HG02623 (cell line): ENCODE data around the gene CCDC12.
A peak's percentile ranks its signal among the peaks of the same experiment; 100 is the strongest.
"Not testable (repeated sequence)": the region's sequence is repeated elsewhere in the genome, so short reads cannot be mapped to it uniquely, and the experiment has no call there.

Experiments used
- ATAC-seq: cut with Tn5 transposase; IDR thresholded peaks from one replicate; pipeline ENCODE4 v1.9.1; 2021; ENCODE audit warnings: moderate library complexity; ENCODE audit not compliant: unreplicated experiment

Gene CCDC12

DNA sequence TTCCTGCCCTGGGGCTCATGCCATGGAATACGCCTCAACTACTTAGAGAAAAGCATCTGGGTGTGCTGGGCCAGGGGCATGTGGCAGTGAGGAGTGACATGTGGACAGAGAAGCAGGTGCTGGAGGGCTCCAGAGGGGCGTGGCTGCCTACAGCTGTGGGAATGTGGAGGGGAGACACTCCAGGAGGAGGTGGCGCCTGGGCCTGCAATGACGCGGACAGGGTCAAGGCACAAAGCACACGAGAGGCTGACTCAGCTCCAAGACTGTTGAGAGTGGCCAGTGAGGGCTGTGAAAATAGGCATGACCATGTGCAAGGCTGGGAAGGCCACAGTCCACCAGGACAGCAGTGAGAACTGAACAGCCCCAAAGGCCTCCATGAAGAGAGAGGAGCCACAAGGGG is 50.5 kb downstream of the CCDC12 start:
- ATAC-seq: no peak

DNA sequence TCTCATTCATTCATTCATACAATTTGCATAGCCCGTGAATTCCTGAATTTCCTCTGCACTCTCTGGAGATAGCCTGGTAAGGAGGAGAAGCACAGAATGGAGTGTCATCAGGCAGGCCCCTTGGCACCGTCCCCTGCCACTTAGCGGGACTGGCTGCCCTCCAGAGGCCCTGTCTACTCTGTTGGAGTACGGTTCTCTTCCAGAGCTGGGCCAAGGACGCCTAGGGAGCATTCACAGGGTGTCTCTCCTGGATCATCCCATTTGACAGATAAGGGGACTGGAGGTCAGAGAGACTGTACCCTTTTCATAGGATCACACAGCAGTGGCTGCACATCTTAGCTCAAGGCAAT is 51.0 kb downstream of the CCDC12 start:
- ATAC-seq: no peak

DNA sequence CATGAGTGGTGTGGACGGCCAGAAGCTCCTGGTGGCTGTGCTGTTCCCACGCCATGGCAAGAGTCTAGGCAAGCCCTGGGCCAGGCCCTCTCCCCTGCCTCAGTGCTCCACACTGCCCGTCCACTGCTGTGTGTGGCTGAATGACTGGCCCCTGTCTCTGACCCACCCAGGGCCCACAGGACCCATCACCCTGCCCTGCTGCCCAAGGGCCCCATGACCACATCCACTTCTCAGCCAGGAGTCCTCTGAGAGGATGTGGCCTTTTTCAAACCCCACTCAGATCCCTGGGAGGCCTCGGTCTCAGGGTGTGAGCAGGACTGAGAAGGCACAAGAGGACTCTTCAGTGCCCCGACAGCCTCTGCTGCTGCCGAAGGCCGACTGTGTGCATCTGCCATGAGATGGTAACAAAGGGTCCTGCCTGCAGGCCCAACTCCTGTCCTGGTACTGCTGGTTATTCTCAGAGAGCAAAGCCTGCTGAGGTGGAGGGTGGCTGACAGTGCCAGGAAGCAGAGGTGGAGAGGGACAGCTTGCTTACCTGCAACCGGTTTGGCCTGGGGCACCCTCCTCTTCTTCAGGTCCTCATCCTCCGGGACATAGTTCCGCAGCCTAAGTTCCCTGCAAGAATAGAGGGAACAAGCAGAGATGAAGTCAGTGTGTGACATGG is 51.5 kb downstream of the CCDC12 start:
- no peak for ATAC-seq

DNA sequence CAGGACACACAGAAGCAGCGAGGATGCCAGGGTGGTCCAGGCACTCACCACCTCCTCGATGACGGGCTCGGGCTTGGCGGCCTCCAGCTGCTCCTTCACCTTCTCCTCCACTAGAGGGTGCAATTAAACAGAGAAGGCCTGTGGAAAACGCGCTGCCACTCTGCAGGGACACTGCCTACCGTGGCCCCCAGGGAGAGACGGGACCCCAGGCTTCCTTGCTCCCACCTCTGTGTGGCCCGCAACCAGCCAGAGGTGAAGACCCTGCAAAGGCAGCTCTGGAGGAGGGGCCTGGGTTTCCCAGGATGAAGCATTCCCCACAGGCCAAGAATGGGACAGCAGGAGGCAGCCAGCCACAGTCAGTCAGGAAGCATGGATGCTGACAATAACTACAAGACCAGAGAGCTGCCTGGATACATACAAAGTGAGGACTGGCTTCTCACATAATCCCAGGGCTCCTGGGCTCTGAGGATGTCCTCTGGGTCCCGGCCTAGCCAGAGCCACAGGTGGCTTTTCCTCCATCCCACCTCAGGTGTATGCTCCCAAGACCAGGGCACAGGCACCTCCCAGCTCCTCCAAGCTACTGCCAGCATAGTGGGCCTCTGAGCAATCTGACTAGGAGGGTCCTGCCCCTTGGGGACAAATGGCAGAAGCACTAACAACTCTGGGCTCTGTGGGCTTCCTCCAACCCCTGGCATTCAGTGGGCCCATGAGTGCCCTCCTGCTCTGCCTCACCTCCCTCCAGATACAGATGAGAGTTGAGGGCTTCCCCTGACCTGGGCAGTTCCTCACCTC is 52.8 kb downstream of the CCDC12 start:
- no peak for ATAC-seq

DNA sequence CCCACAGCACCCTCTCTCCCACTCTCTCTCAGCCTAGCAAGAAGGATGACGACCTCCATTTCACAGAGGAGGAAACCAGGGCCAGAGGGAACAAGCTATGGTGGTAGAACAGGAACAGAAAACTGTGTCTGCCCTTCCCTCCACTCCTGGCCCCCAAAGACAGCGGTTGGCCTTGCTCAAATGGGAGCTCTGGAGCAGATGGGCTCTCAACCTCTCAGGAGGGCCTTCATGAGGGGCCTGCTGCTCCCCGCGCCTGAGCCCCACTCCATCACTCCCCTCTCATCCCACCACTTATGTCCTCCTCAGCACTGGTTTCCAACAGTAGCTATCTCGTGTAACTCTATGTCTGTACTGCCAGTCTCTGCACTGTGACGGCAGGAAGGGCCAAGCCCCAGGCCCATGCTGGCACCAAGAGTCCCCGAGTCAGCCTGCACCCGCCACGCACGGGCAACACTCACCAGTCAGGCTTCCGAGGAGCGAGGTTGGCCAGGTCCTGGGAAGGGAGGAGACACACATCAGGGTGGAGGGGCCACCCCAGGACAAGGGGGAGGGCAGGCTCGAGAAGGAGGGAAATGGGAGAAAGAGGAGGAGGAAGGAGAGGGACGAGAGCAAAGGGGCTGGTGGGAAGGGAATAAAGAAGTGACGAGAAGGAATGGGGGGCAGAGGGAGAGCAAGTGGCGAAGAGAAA is 53.5 kb downstream of the CCDC12 start:
- no peak for ATAC-seq

DNA sequence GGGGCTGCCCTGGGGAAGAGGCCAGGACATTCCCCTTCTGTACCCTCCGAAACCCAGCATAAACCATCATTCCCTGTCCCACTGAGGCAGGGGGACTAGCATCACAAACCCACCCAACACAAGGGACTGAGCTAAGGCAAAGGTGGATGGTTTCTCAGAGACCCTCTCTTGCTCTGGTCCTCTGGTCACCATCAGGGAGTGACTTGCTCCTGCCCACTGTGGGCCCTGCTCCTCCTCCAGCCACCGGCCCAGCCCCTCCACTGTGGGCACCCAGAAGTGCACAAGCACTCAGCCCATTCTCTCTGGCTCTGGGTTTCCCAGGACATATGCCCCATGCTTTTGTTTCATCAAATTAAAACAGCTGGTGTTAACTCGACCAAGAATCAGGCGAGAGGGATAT is 54.1 kb downstream of the CCDC12 start:
- ATAC-seq: no peak

DNA sequence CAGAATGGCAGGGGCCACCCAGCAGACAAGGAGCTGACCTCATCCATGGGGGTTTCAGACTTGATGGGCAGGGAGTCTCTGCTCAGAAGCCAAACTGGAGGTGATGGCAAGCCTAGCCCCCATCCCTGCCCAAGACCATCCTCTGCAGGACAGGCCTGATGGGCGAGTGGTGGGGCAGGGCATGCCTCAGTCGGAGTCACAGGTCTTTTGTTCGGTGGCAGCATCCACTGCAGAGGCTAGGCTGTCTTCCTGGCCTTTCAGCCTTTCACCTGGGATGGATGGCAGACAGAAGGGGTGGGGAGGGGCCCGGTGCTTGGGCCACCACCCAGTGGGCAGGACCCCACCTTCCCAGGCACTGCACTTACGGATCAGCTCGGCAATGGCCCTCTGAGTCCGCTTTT is 54.7 kb downstream of the CCDC12 start:
- ATAC-seq: no peak

DNA sequence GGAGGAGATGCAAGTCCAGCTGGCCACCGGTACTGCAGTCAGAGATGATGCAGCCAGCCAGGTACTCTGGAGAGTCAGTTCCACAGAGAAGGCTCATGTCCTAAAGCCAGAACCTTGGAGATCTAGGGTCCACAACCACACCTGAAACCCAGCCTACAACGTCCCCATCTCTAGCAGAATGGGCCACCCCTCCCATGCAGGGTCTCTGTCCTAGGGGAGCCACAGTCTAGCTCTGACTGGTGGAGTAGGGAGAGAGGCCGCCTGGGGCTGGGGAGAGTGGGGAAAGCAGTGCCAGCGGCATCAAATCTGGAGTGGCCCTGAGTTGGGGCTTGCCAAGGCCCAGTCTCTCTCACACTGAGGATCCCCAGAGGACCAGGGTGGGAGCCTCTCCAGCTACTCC is 55.5 kb downstream of the CCDC12 start:
- ATAC-seq: no peak

DNA sequence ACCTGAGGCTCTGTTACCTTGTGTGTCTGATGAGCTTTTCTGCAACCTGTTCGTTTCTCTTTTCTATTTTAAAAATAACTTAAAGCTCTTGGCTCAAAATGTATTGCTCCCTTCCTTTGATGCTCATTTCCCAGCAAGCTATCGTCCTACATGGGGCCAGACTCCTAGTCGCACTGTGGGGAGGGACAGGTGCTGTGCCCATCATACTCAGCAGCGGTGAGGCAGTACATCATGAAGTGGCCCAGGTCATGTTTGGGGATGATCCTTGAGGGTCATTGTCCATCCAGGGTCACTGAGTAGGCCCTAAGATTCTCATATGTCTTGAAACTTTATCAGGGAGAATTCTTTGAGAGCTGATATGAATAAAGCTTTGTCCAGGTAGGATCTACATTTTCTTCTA is 57.9 kb downstream of the CCDC12 start:
- no peak for ATAC-seq

DNA sequence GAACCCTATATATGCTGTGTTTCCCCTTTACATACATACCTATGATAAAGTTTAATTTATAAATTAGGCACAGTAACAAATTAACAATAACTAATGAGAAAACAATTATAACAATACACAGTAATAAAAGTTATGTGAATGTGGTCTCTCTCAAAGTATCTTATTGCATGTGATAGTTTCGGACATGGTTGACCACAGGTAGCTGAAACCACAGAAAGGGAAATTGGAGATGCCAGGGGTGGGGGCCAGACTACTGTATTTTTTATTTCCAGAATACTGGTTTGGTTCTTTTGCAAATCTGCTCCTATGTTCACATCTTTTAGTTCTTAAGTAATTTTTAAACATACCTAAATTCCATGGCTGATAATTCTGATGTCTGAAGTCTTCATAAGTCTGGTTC is 58.3 kb downstream of the CCDC12 start:
- no peak for ATAC-seq

DNA sequence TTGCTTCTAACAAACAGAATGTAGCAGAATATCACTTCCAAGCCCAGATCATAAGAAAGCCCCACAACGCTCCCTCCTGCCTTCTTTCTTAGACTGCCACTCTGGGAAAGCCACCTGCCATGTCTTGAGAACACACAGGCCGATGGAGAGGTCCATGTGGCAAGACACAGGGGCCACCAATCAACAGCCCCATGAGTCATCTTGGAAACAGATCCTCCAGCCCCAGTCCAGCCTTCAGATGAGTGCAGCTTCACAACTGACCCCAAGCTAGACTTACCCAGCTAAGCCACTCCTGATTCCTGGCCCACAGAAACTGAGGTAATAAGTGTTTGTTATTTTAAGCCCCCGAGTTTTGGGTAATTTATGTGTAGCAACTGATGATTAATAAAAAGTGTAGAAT is 59.3 kb downstream of the CCDC12 start:
- ATAC-seq: no peak

DNA sequence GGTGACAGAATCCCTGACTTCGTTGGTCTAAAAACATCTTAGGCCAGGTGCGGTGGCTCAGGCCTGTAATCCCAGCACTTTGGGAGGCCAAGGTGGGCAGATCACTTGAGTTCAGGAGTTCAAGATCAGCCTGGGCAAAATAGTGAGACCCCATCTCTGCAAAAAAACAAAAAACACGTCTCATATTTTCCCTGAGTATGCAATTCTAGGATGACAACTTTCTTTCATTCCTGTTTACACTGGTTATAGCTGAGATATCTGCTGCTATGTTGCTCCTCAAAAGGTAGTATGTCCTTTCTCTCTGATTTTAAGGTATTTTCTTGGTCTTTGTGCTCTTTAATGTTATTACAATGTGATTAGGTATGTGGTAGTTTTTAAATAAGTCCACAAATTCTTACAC is 59.7 kb downstream of the CCDC12 start:
- no peak for ATAC-seq

DNA sequence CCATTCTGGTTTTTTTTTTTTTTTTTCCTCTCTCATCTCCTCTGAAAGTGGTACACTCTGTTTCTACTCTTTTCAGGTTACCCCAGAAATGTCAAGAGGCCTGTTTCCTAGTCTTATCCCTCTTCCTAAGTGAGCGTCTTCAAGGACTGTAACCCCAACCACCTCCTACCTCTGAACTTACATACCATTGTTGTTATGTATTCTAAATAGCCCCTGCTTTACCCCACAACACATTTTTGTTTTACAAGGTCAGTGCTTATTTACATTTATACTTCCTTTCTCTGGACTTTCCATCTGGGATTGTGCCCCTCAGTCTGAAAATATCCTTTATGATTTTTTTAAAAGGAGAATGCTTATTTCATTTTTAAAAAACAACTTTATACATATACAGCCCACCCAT is 60.3 kb downstream of the CCDC12 start:
- no peak for ATAC-seq

DNA sequence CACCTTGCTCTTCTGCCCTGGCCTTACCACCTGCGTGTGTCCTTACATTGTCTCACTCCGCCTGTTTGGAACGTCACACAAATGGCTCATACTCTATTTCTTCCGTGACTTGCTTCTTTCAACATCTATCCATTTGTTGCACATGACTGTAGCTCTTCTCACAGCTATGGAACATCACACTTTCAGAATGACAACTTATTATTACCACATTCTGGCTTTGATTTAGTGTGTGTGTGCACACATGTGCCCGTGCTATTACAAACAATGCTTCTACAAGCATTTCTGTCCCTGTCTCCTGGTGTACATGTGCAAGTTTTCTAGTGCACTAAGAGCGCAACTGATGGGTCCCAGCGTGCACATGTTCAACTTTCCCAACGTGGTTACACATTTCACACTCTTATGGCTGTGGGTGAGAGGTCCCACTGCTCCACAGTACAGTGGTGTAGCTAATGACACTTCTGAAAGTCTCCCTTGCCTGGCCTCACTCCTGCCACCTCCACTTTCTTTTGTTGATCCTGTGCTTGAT is 61.2 kb downstream of the CCDC12 start:
- ATAC-seq: no peak

DNA sequence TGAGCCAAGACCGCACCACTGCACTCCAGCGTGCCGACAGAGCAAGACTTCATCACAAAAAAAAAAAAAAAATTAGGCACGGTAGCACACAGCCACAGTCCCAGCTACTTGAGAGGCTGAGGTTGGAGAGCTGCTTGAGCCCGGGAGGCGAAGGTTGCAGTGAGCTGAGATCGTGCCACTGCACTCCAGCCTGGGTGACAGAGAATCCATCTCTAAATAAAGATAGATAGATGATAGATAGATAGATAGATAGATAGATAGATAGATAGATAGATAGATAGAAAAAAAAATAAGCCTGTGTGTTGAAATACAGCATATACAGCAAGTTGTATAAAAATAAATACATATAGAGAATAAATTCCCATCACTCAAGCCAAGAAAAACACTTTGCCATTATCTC is 61.7 kb downstream of the CCDC12 start:
- no peak for ATAC-seq

DNA sequence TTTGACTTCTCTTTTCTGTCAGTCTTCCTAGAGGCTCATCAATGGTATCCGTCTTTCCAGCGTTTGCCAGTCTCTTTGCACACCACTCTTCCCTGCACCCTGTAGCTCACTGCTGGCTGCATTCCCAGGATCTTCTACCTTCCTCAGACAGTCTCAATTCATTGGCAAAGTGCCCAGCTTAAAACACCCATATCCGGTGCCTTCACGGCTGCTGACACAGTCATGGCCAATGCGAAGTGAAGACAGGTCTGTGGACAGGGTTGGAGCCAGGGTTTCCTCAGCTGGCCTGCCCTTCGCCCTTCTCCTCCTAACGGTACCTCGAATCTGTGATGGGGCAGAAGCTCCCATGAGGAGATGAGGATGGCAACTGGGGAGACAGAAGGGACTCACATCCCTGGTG is 62.9 kb downstream of the CCDC12 start:
- ATAC-seq: no peak

DNA sequence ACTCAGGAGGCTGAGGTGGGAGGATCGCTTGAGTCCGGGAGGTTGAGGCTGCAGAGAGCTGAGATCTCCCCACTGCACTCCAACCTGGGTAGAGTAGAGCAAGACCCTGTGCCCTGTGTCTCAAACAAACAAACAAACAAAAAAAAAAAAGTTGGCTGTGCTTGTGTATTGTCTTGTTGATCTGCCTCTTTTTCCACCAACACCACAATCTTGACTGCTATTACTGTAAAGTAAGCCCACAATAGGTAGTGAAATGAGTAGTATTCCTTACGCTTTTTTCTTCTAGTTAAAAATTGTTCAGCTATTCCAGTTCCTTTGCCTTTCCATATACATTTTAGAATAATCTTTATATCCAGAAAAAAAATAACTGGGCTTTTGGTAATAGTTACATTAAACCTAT is 63.6 kb downstream of the CCDC12 start:
- ATAC-seq: no peak

DNA sequence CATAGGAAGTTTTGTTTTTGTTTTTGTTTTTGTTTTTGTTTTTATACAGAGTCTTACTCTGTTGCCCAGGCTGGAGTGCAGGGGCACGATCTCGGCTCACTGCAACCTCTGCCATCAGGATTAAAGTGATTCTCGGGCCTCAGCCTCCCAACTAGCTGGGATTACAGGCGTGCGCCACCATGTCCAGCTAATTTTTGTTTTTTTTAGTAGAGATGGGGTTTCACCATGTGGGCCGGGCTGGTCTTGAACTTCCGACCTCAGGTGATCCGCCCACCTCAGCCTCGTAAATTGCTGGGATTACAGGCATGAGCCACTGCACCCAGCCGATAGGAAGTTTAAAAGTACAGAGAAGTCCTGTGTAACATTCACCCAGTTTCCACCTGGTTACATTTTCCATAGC is 65.6 kb downstream of the CCDC12 start:
- not testable (repeated sequence) for ATAC-seq

DNA sequence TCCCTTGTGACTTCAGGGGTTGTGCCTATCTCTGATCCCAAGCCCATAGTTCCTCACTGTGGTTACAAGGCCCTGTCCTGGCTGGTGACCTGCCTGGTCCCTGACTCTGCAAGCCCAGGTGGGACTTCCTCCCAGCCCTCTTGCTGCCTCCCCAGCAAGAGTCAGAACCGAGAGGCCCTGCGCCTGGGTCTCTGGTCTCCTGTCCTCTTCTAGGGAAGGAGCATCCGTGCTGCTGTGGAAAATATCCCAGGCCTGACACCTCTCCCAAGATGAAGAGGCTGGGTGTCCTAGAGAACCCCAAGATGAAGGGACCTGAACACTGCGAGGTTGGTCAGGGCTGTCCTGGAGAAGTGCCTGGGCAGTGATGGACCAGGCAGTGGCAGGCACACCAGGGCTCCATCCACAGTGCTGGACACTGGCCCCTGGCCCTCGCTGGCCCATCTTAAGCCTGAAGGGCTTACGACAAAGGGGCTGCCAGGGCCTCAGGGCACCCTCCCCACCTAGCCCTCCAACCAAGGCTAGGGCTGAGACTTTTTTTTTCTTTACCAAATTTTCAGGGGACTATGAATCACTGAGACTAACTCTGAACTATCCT is 66.3 kb downstream of the CCDC12 start:
- no peak for ATAC-seq

DNA sequence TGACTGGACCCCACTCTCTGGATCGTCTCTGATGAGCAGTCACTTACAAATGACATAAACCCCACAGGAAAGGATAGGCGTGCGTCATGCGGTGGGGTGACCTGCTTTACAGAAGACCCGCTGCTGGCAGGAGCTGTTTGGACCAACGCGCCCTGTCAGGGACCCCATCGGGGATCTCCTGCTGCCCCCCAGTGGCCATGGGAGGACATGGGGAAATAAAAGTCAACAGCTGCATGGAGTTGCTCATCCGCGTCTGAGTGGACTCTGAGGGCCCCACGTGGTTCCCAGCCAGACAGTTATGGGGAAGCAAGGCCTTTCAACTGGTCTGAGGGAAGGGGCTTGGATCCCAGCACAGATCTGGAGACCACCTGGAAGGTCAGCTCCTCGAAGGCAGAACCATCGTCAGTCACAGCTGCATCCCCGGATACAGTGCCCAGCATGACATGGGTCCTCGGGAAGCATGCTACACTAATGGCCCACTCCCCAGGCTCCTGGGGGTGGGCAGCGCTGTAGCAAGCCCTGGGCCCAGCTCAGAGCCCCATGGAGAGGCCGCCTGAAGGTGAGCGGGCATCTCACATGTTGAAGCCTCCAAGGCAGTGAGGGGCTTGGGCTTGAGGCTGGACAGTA is 66.9 kb downstream of the CCDC12 start:
- peak; percentile 61 for ATAC-seq

DNA sequence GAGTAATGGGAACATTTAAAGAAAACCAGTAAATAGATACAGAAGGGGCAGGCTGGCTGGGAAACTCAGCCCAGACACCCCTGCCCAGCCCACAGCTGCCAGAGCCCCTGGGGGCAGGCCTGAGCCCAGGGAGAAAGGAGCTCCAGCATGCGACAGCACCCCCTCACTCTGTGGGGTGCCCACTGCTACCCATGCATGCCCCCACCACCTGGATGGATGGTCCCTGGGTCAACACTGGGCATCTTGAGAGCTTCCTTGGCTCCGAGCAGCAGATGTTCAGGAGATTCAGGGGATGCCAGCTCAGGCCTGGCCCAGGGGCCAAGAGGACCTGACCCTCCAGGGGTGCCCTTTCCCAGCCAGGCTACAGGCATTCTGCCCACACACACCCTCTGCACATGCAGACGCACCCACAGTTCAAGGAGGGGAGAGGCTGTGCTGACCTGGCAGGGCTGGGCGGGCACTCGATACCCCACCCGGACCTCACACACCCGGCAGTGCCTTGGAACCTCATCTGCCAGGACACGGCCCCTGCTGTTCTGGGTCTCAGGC is 67.5 kb downstream of the CCDC12 start:
- ATAC-seq: no peak
